NCI-H1092 (cell line): Measurements from ENCODE around the gene DCLK2.

ENCODE experiments used
- DNase-seq: peaks from one replicate; lab custom pipeline; 2025; lab: John Stamatoyannopoulos, UW

The DCLK2 gene

DNA sequence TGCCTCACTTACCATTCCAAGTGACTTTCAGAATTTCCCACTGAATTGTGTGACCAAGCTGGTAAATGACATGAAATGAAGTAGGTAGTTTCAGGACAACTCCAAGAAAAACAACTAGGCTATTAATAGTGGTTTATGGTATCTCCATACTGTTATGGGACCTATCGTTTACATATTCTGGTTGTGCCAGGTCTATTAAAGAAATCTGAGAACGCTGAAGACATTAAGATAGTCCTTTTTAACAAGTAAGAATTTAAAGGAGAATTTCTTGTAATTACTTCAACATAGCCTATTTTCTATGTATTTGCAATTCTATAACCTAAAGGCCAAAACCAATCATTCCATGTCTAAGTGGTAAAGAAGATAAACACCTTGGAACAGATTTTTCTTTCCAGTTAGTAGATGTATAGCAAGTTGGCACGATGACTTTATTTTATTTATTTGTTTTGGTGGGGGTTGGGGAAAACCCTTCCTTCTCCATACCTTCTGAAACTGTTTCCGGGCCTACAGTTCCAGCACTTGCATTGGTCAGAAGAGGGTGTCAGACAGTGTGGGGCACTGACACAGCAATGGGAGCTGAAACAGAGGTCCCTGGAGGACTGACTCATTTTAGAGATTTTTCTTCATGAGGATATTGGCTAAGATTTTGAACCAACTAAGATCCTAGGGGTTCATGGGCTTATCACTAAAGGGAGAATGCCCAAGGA is 7.6 kb upstream of the DCLK2 start:
- no peak for DNase-seq

DNA sequence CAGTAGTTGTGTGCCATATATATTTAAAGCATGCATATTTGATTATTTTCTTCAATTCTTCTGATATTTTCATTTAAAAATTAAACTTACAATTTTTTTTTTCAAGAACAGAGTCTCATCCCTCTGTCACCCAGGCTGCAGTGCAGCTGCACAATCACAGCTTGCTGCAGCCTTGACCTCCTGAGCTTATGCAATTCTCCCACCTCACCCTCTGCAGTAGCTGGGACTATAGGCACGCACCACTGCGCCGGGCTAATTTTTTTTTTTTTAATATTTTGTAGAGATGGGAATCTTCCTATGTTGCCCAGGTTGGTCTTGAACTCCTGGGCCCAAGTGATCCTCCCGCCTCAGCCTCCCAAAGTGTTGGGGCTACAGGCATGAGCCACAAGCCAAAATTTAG is 5.8 kb upstream of the DCLK2 start:
- DNase-seq: no peak

DNA sequence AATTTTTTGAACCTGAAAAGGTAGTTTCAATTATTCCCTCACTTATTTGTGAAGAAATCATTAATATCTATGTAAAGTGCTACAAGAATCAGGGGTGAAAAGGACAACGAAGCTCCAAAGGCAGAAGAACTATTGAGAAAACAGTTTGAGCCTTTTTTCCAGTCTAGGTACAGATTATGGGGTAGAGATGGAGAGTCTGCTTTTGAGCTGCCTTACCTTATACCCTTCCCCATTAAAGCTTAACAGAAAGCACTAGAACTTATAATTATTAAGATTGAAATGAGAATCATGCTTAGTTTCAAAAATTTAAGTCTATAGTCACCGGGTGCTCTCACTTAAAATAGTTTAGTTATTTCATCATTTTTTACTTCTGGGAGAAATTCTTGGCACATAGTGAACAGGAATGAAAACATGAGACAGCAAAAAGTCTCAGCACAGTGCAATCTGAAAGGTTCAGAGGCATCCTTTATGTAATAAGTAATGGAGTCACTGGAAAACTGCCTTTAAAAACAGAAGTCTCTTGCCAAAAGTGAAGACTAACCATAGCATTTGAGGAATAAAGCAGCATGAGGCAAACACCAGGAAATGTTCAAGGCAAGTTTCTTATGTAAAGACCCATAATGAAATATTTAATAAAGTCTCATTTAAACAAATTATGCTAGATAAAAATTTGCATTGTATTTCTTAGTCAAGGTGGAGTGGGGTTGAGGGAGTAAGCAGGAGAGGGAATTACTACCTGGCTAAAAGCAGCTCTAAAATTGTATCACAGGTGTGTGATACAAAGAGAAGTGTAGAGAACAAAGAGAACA is 5.1 kb upstream of the DCLK2 start:
- no peak for DNase-seq

DNA sequence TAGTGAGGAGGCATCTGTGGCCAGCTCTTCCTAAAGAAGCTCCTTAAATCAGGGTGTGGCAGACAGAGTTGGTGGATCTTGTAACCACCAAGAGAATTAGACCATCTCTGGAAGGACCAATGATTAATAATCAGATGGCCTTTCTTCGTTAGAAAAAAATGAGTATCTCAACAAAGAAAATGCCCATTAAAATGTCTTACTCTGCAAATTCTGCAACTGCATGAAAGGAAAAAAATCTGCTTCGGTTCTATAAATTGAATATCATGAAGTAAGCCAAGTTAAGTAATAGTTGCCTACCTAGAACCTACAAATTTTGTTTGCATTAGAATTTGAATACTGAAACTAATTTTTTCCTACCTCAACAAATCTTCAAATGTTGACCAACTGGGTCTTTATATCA is 4.2 kb upstream of the DCLK2 start:
- DNase-seq: no peak

DNA sequence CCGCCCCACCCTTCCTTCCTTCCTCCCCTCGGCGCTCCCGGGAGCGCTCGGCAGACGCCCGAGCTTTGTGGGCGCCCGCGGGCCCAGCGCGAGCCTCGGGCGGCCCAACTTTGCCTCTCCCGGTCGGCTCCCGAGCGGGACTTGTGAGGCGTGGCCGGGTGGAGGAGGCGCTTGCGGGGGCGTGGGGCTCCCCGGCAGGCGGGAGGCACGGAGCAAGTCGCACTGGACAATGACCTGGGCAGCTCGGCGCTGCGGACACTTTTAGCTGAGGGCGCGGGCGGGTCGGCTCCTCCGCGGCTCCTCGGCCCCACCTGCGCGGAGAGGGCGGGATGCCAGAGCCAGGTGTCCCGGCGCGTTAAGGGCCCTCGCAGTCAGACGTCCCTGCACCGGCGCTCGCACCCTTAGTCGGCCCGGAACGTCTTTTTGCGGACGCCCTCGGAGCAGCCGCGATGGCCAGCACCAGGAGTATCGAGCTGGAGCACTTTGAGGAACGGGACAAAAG is 385 bp downstream of the DCLK2 start:
- DNase-seq: peak; percentile 38

- peak; percentile 42 for DNase-seq
These were observed 886 bp downstream of the DCLK2 start for GRCh38 chr4:150079081-150079581.

DNA sequence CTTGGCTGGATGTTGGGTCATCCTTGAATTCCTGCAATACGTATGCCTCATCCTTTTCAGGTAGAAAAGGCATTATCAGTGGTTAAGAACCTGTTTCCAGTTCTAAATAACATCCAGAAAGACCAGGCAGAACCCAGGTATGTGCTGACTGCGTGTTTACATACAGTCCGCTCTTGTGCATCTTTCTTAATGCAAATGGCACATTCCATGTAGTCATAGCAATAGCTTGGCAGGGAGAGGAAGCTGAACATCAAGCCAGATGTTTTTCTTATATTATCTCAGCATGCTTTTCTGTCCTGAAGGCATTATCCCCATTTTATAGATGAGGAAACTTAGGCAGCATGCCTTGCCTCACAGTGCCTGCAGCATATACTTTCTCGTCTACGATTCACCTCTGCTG is 2.1 kb downstream of the DCLK2 start:
- DNase-seq: no peak

DNA sequence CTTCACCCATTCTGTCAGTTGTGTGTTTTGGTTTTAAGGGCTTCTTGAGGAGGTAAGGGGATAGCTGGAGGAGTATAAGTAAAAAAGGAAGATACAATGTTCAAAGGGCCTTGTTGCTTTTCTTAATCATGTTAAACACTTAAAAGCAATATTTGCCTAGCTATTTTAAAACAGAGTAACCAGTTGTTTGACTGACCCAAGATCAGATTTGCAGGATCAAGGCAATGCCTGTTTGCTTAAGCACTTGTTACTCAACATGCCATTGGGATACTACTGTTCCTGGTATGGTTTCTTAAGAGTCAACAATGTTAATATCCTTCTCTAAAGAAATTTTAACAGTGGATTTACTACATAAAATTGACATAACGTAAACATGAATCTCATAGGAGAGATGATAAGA is 2.6 kb downstream of the DCLK2 start:
- DNase-seq: no peak

DNA sequence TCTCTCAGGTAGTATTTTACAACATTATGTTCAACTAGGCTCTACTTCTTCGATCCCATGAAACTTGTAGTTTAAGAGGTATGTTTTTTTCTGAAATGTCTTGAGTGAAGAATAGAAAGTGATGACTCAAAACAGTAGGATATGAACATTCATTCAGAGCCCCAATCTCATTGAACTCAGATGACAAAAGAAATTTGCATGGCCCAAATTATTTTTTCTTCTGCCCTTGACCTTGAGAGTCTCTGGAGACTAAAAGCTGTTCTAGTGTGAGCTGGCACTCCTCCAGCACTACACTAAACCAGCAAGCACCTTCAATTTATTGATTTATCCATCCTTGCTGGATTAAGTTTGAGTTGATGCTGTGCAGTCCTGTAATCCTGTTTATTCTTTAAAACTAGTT is 4.0 kb downstream of the DCLK2 start:
- no peak for DNase-seq

GRCh38 chr4:150087006-150087405 is 8.8 kb downstream of the DCLK2 start:
- no peak for DNase-seq

DNA sequence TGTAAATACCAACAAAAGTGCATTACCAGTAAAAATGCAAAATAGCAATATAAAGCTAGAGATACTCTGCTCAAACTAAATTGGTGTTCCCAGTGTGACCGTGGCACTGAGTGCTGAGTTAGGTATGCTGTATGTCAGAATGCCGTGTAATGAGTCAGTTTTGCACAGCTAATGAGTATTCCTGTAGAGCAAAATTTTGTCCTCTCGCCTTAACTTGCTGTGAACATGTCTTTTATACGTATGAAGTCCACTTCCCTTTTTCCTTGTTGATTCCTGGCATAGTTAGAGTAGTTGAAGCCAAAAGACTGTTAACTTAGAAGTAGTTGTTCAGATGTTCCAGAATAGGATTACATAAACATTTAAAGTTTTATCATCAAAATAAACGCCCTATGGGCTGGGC is 11.5 kb downstream of the DCLK2 start:
- DNase-seq: no peak

DNA sequence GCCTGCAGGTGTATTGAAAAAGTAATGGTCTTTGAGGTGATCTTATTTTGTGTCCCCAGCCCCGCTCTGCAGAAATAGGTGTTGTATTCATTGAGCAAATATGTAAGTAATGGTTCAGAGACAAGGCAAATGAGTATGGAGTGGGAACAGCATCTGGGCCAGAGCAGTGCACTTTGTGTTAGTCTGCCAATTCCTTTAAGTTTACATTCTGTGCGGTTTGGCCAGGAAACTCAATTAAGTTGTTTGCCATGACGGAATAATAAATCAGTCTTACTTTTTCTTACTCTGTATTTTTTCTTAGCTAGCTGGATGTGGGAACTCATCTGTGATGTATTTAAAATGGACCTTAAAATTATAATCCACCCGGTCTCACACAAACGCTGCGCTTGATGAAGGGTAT is 12.6 kb downstream of the DCLK2 start:
- no peak for DNase-seq

GRCh38 chr4:150094676-150095075 is 16.4 kb downstream of the DCLK2 start:
- no peak for DNase-seq

DNA sequence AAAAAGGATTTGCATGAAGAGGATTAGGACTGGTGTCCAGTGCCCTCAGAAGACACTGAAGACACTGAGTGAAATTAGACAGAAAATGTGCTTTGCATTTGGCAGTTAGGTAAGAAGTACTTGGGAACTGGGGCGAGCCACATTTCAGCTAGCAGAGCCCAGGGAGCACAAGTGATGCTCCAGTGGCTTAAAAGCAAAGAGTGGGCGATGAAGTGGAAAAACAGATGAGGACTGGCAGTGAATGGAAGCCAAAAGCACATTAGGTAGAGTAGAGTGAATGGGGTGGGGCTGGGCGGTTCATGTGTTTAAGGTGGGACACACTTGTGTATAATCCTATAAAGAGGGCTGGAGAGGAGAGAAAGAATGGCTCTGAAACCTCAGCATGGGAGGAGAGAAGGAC is 18.4 kb downstream of the DCLK2 start:
- peak; percentile 30 for DNase-seq

- DNase-seq: no peak
These were observed 20.0 kb downstream of the DCLK2 start for GRCh38 chr4:150098214-150098613.

DNA sequence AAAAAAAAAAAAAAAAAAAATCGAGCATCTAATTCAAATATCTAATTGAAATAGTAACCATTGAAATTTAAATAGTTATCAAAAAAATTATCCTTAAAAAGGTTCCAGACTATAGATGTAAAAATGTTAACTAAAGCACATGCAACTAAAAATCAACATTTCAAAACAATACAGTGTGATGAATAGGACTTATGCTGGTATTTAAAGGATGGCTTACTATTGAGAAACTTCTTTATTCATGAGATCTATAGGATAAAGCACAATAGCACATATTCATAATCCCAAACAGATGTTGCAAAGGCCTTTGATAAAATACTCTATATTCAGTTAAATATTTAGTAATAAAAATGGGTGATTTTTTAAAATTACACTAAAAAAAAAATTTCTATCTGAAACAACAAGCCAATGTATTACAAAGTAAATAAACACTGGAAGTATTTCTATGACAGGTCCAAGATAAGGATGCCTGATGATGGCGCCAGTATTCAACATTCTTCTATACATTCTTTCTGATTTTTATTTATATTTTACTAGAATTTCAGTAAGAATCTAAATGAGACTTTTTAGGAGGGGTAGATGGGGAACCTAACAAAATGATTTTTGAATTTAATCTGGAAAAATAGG is 26.3 kb downstream of the DCLK2 start:
- no peak for DNase-seq

GRCh38 chr4:150106886-150107285 is 28.6 kb downstream of the DCLK2 start:
- no peak for DNase-seq

GRCh38 chr4:150108691-150109090 is 30.4 kb downstream of the DCLK2 start:
- DNase-seq: no peak

- DNase-seq: no peak
These were observed 36.4 kb downstream of the DCLK2 start for GRCh38 chr4:150114641-150115040.

DNA sequence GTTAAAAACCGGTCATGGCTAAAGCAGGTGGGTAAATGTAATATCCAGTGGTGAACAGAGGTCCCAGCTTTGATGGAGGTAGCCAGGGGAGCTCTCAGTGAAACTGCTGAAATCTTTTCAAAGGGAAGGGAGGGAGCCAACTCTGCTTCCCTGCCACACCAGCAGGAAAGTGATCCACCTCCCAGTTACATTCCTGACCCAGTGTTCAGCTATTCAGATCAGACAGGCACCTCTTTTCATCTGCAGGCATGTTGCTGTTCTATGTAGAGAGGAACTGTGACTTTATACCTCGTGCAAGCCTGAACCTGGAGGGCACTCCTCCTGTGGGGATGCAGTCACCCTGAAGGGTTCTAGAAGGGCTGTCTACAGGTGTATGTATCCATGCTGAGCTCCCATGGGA is 37.6 kb downstream of the DCLK2 start:
- no peak for DNase-seq

GRCh38 chr4:150116506-150116905 is 38.3 kb downstream of the DCLK2 start:
- no peak for DNase-seq

DNA sequence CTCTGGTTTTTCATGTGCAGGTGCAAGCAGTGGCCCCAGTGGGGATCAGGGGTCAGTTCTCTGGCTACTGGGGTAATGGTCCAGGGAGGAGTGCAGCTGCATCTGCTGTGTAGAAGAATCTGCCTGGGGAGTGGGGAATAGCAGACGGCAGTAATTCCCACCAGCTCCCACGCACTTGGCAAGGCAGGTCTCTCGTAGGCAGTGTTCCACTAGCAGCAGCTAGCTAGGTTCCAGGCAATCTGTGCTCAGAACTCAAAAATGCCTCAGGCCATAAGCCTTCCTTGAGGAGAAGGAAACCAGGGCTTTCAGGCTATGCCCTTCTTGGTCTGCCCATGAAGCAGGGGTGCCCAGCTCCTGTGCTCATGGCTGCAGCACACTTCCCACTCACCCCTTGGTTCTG is 38.8 kb downstream of the DCLK2 start:
- no peak for DNase-seq

- no peak for DNase-seq
These were observed 39.4 kb downstream of the DCLK2 start for GRCh38 chr4:150117629-150118028.
